Measurements from ENCODE around the gene MET. TPM values are rescaled to one million over a fixed set of nuclear protein-coding genes. Genes with fewer than 3 reads are reported as not detected.

MET gene
- total RNA-seq, 1 experiment from 2014 or later: 5.0 TPM

DNA sequence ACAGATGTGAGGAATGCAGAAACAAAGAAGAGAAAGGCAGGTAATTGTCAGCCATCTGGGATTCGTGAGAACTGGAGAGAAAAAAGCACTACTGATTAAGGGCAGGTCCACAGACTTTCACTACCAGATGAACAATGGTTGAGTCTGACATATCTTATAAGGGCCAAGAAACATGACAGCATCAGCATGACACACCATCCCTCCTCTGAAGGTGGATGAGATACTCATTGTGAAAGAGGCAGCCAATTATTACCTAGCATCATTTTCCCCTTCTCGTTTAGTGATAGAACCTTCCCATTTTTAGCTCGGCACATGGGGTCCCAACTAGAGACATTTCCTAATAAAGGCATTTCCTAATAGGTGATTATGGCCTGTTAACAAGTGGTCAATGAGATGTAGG lies 19.2 kb upstream of the MET start:
- Histone ChIP-seq H3K4ac (ENCODE audit: low read depth, low read length) (no peak overlapping the region), H2BK120ac (ENCODE audit: low read depth, low read length, poor library complexity, severe bottlenecking) (no peak overlapping the region), H3K14ac (ENCODE audit: insufficient read depth, low read length) (no peak overlapping the region), H4K91ac (ENCODE audit: insufficient read length, low read depth, low read length) (no peak overlapping the region), H2AK5ac (ENCODE audit: insufficient read length, low read length) (no peak overlapping the region), H3K23ac (ENCODE audit: insufficient read length, low read depth, low read length) (no peak overlapping the region), H2BK5ac (ENCODE audit: insufficient read length, low read length) (no peak overlapping the region), H4K8ac (replicated peaks; ENCODE audit: insufficient read length, low read depth, low read length) (no peak overlapping the region), H2BK20ac (ENCODE audit: low read depth, low read length, poor library complexity, severe bottlenecking) (no peak overlapping the region), H3T11ph (ENCODE audit: low read length) (no peak overlapping the region), H3K79me1 (ENCODE audit: insufficient read depth, low read depth, low read length, poor library complexity, severe bottlenecking) (no peaks in the 10 kb centered on the region), H3K23me2 (ENCODE audit: insufficient read length, low read depth, low read length, poor library complexity, severe bottlenecking) (no peaks in the 10 kb centered on the region), H3K18ac (ENCODE audit: insufficient read length, low read depth, low read length) (no peak overlapping the region), H3K4me1 (ENCODE audit: insufficient read depth, low read length) (no peaks in the 10 kb centered on the region), H2AFZ (ENCODE audit: low read length) (no peak overlapping the region), H3K27me3 (ENCODE audit: insufficient read depth, low read length) (no peaks in the 10 kb centered on the region), H2BK12ac (ENCODE audit: insufficient read length, low read depth, low read length) (no peak overlapping the region), H3K56ac (ENCODE audit: insufficient read length, low read depth, low read length) (no peak overlapping the region), H3K27ac (ENCODE audit: insufficient read length, low read depth, low read length) (no peak overlapping the region), H3K79me2 (ENCODE audit: insufficient read depth, low read length) (no peaks in the 10 kb centered on the region), H4K20me1 (ENCODE audit: control insufficient read depth, insufficient read depth, insufficient read length) (no peaks in the 10 kb centered on the region), H4K5ac (ENCODE audit: insufficient read length, low read depth, low read length) (no peak overlapping the region), H2BK15ac (ENCODE audit: low read depth, low read length) (no peak overlapping the region), H3K4me2 (ENCODE audit: insufficient read depth, insufficient read length, low read length) (no peak overlapping the region), H3K9me3 (ENCODE audit: control insufficient read depth, low read depth, low read length) (no peaks in the 10 kb centered on the region), H3K9ac (ENCODE audit: extremely low read depth, insufficient read length, low read length) (no peak overlapping the region)
- H3K27me3 Mint-ChIP-seq (ENCODE audit: low read depth): peaks cover 2% of the 10 kb centered on the region; the same call in 1 of the 2 replicates
- no peak for TF ChIP-seq CTCF (conservative IDR thresholded peaks at IDR 0.05)
- H3K36me3 Mint-ChIP-seq (ENCODE audit: insufficient read depth in 1 of 3, low read depth in 3 of 3): no peaks in the 10 kb centered on the region
- H3K27ac Mint-ChIP-seq: no peak overlapping the region
- H3K4me1 Mint-ChIP-seq: peaks cover 3 to 4% of the 10 kb centered on the region in 2 experiments; a peak in 1 of 4 replicates
- no peaks in the 10 kb centered on the region for H3K9me3 Mint-ChIP-seq
- DNase-seq: no peak
- H3K4me3 Mint-ChIP-seq: no peak overlapping the region
- WGBS (ENCODE audit: extremely low coverage, insufficient read length, low lambda C conversion rate): no CpG with 5 or more reads among the region's 3 CpGs

Data from H9 (cell line).